ENCODE results near the gene UBE2E3.
A peak's percentile ranks its signal among the peaks of the same experiment; 100 is the strongest.

Gene UBE2E3

DNA sequence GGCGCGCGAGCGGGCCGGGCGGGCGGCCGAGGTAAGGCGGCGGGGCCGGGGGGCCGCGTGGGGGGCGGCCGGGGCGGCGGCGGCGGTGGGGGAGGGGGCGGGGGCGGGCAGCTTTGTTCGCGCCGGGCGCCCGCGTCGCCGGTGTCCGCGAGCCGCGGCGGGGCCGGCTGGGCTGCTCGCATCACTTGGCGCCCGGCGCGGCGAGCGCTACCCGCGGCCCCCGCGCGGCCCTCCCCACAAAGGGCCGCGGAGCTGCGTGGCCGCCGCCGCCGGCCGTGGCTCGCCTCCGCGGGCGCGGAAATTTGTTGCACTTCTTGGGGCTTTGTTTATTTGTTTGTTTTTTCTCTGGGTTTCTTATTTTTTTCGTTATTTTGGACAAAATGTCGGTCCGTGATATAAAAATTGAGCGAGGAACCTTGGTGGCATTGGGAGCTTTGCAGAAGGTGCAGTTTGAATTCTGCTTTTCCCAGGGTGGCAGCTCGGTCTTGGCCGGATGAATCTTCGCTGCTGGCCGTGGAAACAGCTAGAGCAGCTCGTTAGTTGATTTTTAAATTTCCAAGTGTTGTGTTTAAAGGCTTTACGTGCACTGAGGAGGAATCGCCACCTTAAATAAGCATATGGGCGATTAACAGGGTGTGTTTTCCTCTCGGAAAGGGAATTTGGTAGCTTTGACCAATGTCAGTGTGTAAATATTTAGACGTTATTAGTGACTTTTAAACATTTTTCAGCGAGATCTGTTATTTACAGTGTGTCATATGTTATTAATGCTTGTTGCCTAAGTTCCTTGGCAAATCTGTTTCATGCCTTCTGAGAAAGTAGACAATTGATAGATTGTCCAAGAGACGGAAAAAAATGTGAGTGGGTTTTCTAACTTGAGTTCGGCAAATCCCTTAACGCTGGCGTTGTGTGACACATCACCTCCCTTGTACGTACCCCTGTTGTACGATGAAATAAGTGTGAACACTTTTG lies 822 bp downstream of the UBE2E3 start:
- Histone ChIP-seq H3K4me3 (ENCODE audit: low read length) (peak overlapping the region; percentile 76), H3K36me3 (ENCODE audit: control insufficient read depth, low read depth, low read length) (peaks cover 23% of the 10 kb centered on the region), H3K9ac (ENCODE audit: low read length) (peak overlapping the region; percentile 84), H3K9me3 (ENCODE audit: control insufficient read depth, low read depth, low read length) (no peaks in the 10 kb centered on the region), H3K27ac (ENCODE audit: low read length) (peak overlapping the region; percentile 24), H3K27me3 (ENCODE audit: control insufficient read depth, insufficient read depth, low read length) (no peaks in the 10 kb centered on the region), H3K4me1 (ENCODE audit: control insufficient read depth, low read depth, low read length) (peaks cover 37% of the 10 kb centered on the region)

DNA sequence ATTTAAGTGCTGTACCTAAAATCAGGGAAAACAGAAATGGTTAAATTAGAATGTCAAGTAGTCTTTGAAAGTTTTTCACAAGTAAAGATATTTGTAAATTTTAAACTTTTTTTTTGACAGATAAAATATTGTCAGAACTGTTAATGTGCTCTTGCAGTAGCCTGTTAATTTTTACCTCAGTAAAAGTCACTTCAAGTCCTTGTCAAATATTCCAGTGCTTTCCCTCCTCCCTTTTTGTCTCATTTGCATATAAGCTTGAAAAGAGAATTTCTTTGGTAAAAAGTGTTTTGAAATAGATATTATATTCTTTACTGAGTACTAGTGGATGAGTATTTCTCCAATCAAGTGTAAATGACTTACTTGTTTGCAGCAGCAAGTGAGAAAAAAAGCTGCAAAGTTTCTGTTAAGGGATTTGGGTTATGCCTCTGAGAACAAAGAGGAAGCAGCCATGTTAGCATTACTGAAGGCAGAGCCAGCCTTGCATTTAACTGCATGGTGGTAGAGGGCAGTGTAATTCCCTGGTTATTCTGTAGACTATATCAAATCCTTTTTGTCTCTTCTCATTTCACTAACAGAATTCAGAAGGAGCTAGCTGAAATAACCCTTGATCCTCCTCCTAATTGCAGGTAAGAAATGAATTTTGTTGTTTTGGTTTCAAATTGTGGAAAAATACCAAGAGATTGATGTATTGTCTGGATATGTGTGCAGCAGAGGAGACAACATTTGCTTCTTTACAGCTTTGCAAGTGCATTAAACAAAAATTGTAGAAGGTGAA lies 3.2 kb downstream of the UBE2E3 start:
- H3K27ac ChIP-seq (ENCODE audit: low read length) = peak overlapping the region; percentile 88
- H3K27me3 ChIP-seq (ENCODE audit: control insufficient read depth, insufficient read depth, low read length) = no peaks in the 10 kb centered on the region
- no peaks in the 10 kb centered on the region for H3K9me3 ChIP-seq (ENCODE audit: control insufficient read depth, low read depth, low read length)
- H3K4me3 ChIP-seq (ENCODE audit: low read length) = peak overlapping the region; percentile 76
- peak overlapping the region; percentile 85 for H3K9ac ChIP-seq (ENCODE audit: low read length)
- peaks cover 23% of the 10 kb centered on the region for H3K36me3 ChIP-seq (ENCODE audit: control insufficient read depth, low read depth, low read length)
- H3K4me1 ChIP-seq (ENCODE audit: control insufficient read depth, low read depth, low read length) = peaks cover 49% of the 10 kb centered on the region

DNA sequence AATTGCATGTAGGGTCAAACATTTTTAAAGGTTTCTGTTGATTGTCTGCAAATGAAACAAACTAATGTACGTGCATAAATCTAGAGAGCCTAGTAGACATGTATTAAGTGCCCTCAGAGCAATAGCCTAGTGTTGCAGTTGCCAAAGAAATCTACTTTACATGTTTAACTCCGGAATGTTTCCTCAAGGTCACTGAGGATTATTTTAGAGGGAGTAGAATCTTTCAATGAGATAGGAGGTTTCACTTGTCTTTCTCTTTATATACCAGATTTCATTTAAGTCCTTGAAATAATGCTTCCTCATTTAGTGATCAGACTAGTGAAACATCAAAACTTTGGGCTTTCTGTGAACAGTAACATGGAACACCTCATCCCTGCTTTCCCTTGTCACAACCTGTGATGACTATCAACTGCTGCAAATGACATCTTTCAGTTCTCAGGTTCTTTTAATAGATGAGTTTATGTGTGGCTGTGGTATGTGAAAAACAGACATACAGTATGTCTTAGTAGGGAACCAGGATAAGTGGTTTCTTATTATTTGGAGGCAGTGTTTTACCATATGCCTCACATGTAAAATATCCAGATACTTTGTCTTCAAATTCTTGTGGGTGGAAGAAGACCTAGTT lies 5.5 kb downstream of the UBE2E3 start:
- Histone ChIP-seq H3K27me3 (ENCODE audit: control insufficient read depth, insufficient read depth, low read length) (no peaks in the 10 kb centered on the region), H3K4me1 (ENCODE audit: control insufficient read depth, low read depth, low read length) (peaks cover 47% of the 10 kb centered on the region), H3K27ac (ENCODE audit: low read length) (no peak overlapping the region), H3K9me3 (ENCODE audit: control insufficient read depth, low read depth, low read length) (no peaks in the 10 kb centered on the region), H3K36me3 (ENCODE audit: control insufficient read depth, low read depth, low read length) (peaks cover 26% of the 10 kb centered on the region), H3K4me3 (ENCODE audit: low read length) (no peak overlapping the region), H3K9ac (ENCODE audit: low read length) (no peak overlapping the region)

DNA sequence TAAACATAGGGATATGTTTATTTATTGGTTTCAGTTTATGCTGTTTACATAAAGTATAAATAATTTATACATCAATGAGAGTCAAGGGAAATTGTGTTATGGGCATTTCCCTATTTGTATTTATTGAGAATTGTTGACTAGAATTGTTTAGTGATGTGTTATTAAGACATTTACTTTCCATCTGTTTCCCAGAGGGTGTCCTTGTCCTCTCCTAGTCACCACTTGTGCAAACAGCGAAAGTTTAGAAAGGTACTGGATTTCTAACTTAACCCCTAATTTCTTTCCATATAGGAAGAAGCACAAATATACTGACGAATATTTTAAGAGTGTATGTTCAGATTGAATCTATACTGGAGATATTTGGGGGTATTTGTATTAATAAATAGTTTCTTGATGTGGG lies 6.7 kb downstream of the UBE2E3 start:
- H3K9me3 ChIP-seq (ENCODE audit: control insufficient read depth, low read depth, low read length) = no peaks in the 10 kb centered on the region
- H3K27me3 ChIP-seq (ENCODE audit: control insufficient read depth, insufficient read depth, low read length) = no peaks in the 10 kb centered on the region
- no peak overlapping the region for H3K9ac ChIP-seq (ENCODE audit: low read length)
- peaks cover 45% of the 10 kb centered on the region for H3K4me1 ChIP-seq (ENCODE audit: control insufficient read depth, low read depth, low read length)
- H3K4me3 ChIP-seq (ENCODE audit: low read length) = no peak overlapping the region
- peaks cover 29% of the 10 kb centered on the region for H3K36me3 ChIP-seq (ENCODE audit: control insufficient read depth, low read depth, low read length)
- H3K27ac ChIP-seq (ENCODE audit: low read length) = no peak overlapping the region

DNA sequence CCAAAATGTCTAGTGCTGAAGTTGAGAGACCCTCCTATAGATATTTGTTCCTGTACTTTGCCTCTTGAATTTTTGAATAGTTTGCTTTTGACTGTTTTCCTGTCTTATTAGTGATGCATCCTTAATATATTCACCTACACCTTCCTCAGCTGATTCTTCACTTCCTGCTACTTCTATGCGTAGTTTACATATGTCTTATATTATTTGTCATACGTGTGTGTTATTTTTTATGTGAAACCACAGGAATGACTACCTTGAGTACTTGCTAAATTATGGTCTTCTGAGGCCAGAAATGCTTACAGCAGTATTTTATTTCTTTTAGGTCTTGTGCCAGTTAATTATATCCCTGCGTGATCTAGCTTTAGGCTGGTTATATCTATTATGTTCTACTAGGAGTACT lies 9.9 kb downstream of the UBE2E3 start:
- H3K36me3 ChIP-seq (ENCODE audit: control insufficient read depth, low read depth, low read length) = peaks cover 11% of the 10 kb centered on the region
- H3K4me1 ChIP-seq (ENCODE audit: control insufficient read depth, low read depth, low read length) = peaks cover 17% of the 10 kb centered on the region
- H3K27me3 ChIP-seq (ENCODE audit: control insufficient read depth, insufficient read depth, low read length) = no peaks in the 10 kb centered on the region
- H3K4me3 ChIP-seq (ENCODE audit: low read length) = no peak overlapping the region
- H3K9me3 ChIP-seq (ENCODE audit: control insufficient read depth, low read depth, low read length) = no peaks in the 10 kb centered on the region
- no peak overlapping the region for H3K9ac ChIP-seq (ENCODE audit: low read length)
- no peak overlapping the region for H3K27ac ChIP-seq (ENCODE audit: low read length)

DNA sequence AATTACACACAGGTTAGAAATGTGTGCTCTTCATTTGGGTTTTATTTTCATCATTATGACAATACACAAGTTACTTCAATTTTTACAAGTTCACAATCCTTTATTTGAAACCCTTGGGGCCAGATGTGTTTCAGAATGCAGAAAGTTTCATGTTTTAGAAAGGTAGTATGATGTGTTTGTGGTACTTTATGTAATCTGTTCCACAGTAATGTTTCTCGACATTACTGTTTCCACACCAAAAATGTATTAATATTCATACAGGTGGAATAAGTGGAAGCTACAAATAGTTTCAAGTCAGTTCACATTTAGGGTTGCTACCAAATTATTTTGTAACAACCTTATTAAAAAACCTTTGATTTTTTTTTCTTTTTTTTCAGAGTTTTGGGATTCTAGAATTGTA lies 10.4 kb downstream of the UBE2E3 start:
- no peak overlapping the region for H3K4me3 ChIP-seq (ENCODE audit: low read length)
- H3K9me3 ChIP-seq (ENCODE audit: control insufficient read depth, low read depth, low read length) = no peaks in the 10 kb centered on the region
- no peak overlapping the region for H3K9ac ChIP-seq (ENCODE audit: low read length)
- no peaks in the 10 kb centered on the region for H3K27me3 ChIP-seq (ENCODE audit: control insufficient read depth, insufficient read depth, low read length)
- peaks cover 8% of the 10 kb centered on the region for H3K36me3 ChIP-seq (ENCODE audit: control insufficient read depth, low read depth, low read length)
- H3K27ac ChIP-seq (ENCODE audit: low read length) = no peak overlapping the region
- peaks cover 13% of the 10 kb centered on the region for H3K4me1 ChIP-seq (ENCODE audit: control insufficient read depth, low read depth, low read length)

DNA sequence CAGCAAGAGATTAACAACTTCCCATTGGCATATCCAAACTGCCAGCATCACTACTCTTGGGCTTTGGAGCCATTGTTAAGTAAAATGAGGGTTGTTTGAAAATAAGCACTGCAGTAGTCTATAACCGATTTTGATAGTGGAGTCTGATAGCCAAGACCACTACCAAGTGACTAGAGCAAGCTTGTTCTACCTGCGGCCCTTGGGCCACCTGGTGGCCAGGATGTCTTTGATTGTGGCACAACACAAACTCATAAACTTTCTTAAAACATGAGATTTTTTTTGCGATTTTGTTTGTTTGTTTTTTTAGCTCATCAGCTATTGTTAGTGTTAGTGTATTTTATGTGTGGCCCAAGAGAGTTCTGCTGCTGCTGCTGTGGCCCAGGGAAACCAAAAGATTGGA lies 11.0 kb downstream of the UBE2E3 start:
- peaks cover 6% of the 10 kb centered on the region for H3K36me3 ChIP-seq (ENCODE audit: control insufficient read depth, low read depth, low read length)

DNA sequence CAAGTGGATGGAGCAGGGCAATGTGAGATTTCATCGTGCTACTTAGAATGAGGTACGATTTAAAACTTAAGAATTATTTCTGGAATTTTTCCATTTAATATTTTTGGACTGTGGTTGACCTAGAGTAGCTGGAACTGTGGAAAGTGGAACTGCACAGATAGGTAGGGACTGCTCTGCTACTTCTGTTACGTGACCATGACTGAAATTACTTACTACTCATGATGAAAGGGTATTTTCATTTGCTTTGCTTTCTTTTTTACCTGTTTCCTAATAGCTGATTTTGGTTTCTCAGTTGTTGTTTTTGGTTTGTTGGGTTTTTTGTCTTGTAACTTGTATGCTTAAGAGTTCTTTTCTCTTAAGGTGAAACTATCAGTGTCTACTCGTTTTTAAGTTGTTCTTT lies 11.4 kb downstream of the UBE2E3 start:
- H3K9ac ChIP-seq (ENCODE audit: low read length) = no peak overlapping the region
- H3K4me1 ChIP-seq (ENCODE audit: control insufficient read depth, low read depth, low read length) = peaks cover 12% of the 10 kb centered on the region
- H3K36me3 ChIP-seq (ENCODE audit: control insufficient read depth, low read depth, low read length) = peaks cover 6% of the 10 kb centered on the region
- no peaks in the 10 kb centered on the region for H3K27me3 ChIP-seq (ENCODE audit: control insufficient read depth, insufficient read depth, low read length)
- no peaks in the 10 kb centered on the region for H3K9me3 ChIP-seq (ENCODE audit: control insufficient read depth, low read depth, low read length)
- no peak overlapping the region for H3K27ac ChIP-seq (ENCODE audit: low read length)
- no peak overlapping the region for H3K4me3 ChIP-seq (ENCODE audit: low read length)

More for the DNA sequence above, 11.0 kb downstream of the UBE2E3 start:
- Histone ChIP-seq H3K27ac (ENCODE audit: low read length) (no peak overlapping the region), H3K9ac (ENCODE audit: low read length) (no peak overlapping the region), H3K4me1 (ENCODE audit: control insufficient read depth, low read depth, low read length) (peaks cover 12% of the 10 kb centered on the region), H3K4me3 (ENCODE audit: low read length) (no peak overlapping the region), H3K9me3 (ENCODE audit: control insufficient read depth, low read depth, low read length) (no peaks in the 10 kb centered on the region), H3K27me3 (ENCODE audit: control insufficient read depth, insufficient read depth, low read length) (no peaks in the 10 kb centered on the region)

DNA sequence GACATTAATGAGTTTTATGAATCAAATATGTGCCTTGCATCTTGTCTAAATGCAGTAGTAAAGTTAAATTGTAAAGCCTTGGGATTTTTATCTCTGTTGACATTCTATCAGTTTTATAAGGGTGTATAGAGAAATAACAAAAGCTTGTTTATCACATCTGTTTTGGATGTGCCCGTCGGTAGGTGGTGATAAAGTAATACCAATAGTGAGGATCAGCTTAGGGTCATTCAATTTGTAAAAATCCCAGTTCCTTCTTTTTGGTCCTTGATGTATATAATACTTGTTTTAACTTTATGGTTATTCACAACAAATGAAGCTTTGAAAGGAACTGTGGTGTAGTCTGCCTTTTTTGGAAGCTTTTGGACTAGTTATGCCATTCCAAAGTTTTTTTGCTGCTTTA lies 12.6 kb downstream of the UBE2E3 start:
- Histone ChIP-seq H3K4me1 (ENCODE audit: control insufficient read depth, low read depth, low read length) (peaks cover 1% of the 10 kb centered on the region), H3K27me3 (ENCODE audit: control insufficient read depth, insufficient read depth, low read length) (no peaks in the 10 kb centered on the region), H3K36me3 (ENCODE audit: control insufficient read depth, low read depth, low read length) (peaks cover 6% of the 10 kb centered on the region)

DNA sequence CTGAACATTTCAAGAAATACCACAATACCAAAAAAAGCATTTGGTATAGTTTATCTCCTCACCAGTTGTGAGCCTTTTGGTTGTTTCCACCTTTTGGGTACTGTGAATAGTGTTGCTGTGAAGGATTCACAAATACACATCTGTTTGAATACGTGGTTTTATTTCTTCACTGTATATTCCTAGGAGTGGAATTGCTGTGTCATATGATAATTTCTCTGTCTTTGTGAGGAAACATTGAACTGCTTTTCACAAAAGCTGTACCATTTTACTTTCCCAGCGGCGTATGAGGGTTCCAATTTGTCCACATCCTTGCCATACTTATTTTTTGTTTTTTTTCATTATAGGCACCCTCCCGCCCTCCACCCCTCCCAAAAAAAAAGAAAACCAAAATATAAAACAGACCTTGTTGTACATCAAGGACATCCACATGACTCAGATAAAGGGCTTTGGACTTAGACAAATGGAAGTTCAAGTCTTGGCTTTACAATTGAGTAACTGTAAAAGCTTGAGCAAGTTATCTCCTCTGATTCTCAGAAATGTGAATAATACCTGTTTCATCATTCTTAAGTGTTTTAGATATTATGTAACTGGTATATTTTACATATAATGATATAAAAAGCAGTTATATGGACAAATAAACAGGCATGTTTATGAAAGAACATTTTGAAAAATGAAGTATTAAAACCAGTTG lies 19.0 kb downstream of the UBE2E3 start:
- H3K9me3 ChIP-seq (ENCODE audit: control insufficient read depth, low read depth, low read length) = no peaks in the 10 kb centered on the region
- no peak overlapping the region for H3K27ac ChIP-seq (ENCODE audit: low read length)
- no peak overlapping the region for H3K4me3 ChIP-seq (ENCODE audit: low read length)
- no peaks in the 10 kb centered on the region for H3K36me3 ChIP-seq (ENCODE audit: control insufficient read depth, low read depth, low read length)
- no peak overlapping the region for H3K9ac ChIP-seq (ENCODE audit: low read length)
- peaks cover 16% of the 10 kb centered on the region for H3K4me1 ChIP-seq (ENCODE audit: control insufficient read depth, low read depth, low read length)
- H3K27me3 ChIP-seq (ENCODE audit: control insufficient read depth, insufficient read depth, low read length) = no peaks in the 10 kb centered on the region

More for the DNA sequence above, 12.6 kb downstream of the UBE2E3 start:
- Histone ChIP-seq H3K4me3 (ENCODE audit: low read length) (no peak overlapping the region), H3K9me3 (ENCODE audit: control insufficient read depth, low read depth, low read length) (no peaks in the 10 kb centered on the region), H3K9ac (ENCODE audit: low read length) (no peak overlapping the region), H3K27ac (ENCODE audit: low read length) (no peak overlapping the region)

Data from iPS-18a (cell line).